ENCODE data around the gene OLFML1. TPM values are rescaled to one million over a fixed set of nuclear protein-coding genes. Genes with fewer than 3 reads are reported as not detected.

Gene OLFML1
- total and polyA plus RNA-seq, 5 experiments from 2014 or later, result 0.15 to 0.22 TPM; not detected in 3

DNA sequence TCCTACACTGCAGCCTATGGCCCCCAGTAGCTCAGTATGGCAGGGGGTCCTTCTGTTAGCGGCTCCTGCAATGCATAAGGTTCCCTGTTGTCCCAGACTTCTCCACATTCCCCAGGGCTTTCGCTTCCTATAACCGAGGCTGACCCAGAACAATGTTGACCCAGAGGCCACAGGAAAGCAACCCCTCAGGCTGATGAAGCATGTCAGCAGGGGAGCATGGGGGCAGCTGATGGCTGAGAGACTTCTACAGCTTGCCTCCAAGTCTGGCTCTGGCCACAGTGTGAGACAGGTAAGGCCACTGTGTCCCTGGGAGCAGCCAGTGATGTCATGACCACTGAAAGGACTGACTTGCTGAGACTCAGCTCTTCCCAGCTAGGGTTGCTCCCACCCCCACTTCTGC lies 15.9 kb downstream of the OLFML1 start:
- Mint-ChIP-seq H3K27me3 (peaks cover 0 to 1% (median 0%) of the 10 kb centered on the region in 5 donors), H3K27ac (no peak overlapping the region)
- ATAC-seq, result no peak

DNA sequence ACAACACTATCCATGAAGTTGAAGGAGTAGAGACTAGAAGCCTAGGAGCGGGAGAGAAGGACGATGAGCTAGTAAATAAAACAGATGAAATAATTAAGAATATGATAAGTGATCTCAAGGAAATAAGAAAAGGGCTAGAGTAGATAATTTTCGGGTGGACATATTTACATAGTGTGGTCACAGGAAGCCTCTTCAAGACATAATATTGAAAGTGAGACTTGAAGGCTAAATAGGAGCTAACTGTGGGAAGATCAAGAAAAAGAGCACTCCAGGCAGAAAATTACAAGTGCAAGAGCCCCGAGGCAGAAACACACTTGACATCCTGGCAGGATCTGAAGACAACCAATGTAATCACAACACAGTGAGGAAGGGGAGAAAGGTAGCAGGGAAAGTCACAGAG lies 16.6 kb downstream of the OLFML1 start:
- ATAC-seq (no peak), DNase-seq (no peak)
- Mint-ChIP-seq H3K4me1 (peaks cover 0 to 19% (median 0%) of the 10 kb centered on the region in 4 donors), H3K4me3 (no peak overlapping the region), H3K27me3 (peaks cover 0 to 1% (median 0%) of the 10 kb centered on the region in 5 donors), H3K27ac (no peak overlapping the region), H3K36me3 (peaks cover 0 to 5% (median 3%) of the 10 kb centered on the region in 3 donors), H3K9me3 (no peaks in the 10 kb centered on the region)
- POLR2A ChIA-PET, result no interaction called here

More for the DNA sequence above, 15.9 kb downstream of the OLFML1 start:
- H3K9me3 Mint-ChIP-seq, result no peaks in the 10 kb centered on the region
- no peak overlapping the region for H3K4me3 Mint-ChIP-seq
- DNase-seq, result no peak
- peaks cover 0 to 23% (median 2%) of the 10 kb centered on the region in 4 donors for H3K4me1 Mint-ChIP-seq
- POLR2A ChIA-PET, result no interaction called here
- peaks cover 0 to 8% (median 7%) of the 10 kb centered on the region in 3 donors for H3K36me3 Mint-ChIP-seq

DNA sequence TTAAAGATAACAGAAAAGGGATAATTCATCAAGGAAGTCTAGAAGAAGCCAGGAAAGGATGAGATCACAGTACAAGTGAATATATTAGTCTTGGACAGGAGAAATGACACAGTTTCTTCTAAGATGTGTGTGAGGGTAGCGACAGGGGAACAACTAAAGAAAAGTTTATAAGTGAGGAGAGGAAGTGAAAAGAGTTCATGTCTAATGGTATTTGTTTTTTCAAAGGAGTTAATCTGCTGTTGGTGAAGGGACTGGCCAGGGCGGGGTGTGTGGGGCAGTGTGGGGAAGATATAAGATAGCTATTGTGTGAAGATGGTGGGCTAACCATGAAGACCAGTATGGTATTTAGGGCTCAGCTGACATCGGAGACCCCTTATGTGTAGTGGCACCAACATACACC lies 20.9 kb downstream of the OLFML1 start:
- H3K36me3 Mint-ChIP-seq, result peaks cover 0 to 5% (median 3%) of the 10 kb centered on the region in 3 donors

DNA sequence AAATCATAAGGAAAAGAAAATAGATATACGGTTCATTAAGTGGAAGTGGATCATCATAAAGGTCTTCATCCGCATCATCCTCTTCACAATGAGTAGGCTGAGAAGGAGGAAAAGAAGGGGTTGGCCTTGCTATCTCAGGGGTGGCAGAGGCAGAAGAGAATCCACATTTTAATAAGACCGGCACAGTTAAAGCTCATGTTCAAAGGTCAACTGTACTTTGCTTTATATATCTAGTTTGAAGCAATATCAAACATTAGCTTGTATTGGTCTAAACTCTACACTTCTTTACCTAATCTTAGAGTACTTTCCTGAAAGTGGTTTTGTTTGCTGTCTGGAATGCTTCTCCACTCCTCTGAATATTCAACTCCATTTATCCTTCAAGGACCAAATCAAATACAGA lies 22.8 kb downstream of the OLFML1 start:
- no peak for ATAC-seq
- peaks cover 6 to 28% (median 23%) of the 10 kb centered on the region in 4 donors for H3K4me1 Mint-ChIP-seq

More for the DNA sequence above, 20.9 kb downstream of the OLFML1 start:
- Mint-ChIP-seq H3K4me1 (peaks cover 3 to 10% (median 5%) of the 10 kb centered on the region in 4 donors), H3K9me3 (no peaks in the 10 kb centered on the region), H3K27ac (no peak overlapping the region), H3K27me3 (peaks cover 0 to 1% (median 0%) of the 10 kb centered on the region in 5 donors), H3K4me3 (no peak overlapping the region)
- DNase-seq (no peak), ATAC-seq (no peak)
- POLR2A ChIA-PET, result no interaction called here

DNA sequence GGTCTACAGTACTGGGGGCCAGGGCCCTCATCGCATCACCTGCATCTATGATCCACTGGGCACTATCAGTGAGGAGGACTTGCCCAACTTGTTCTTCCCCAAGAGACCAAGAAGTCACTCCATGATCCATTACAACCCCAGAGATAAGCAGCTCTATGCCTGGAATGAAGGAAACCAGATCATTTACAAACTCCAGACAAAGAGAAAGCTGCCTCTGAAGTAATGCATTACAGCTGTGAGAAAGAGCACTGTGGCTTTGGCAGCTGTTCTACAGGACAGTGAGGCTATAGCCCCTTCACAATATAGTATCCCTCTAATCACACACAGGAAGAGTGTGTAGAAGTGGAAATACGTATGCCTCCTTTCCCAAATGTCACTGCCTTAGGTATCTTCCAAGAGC lies 24.7 kb downstream of the OLFML1 start:
- H3K4me1 Mint-ChIP-seq, result peaks cover 8 to 35% (median 28%) of the 10 kb centered on the region in 4 donors
- peaks cover 0 to 5% (median 3%) of the 10 kb centered on the region in 3 donors for H3K36me3 Mint-ChIP-seq
- H3K27ac Mint-ChIP-seq, result no peak overlapping the region
- H3K9me3 Mint-ChIP-seq, result no peaks in the 10 kb centered on the region
- DNase-seq, result no peak
- ATAC-seq, result no peak
- no peak overlapping the region for H3K4me3 Mint-ChIP-seq
- peaks cover 0 to 1% (median 0%) of the 10 kb centered on the region in 5 donors for H3K27me3 Mint-ChIP-seq
- POLR2A ChIA-PET, result interaction anchor here (8.7 kb wide), 1 partner anchor 14 kb away, joined by 55 read pairs; no protein-coding TSS in a partner anchor

More for the DNA sequence above, 22.8 kb downstream of the OLFML1 start:
- POLR2A ChIA-PET, result no interaction called here
- Mint-ChIP-seq H3K9me3 (no peaks in the 10 kb centered on the region), H3K27ac (no peak overlapping the region), H3K27me3 (peaks cover 0 to 1% (median 0%) of the 10 kb centered on the region in 5 donors), H3K36me3 (peaks cover 0 to 5% (median 3%) of the 10 kb centered on the region in 3 donors), H3K4me3 (no peak overlapping the region)
- no peak for DNase-seq

DNA sequence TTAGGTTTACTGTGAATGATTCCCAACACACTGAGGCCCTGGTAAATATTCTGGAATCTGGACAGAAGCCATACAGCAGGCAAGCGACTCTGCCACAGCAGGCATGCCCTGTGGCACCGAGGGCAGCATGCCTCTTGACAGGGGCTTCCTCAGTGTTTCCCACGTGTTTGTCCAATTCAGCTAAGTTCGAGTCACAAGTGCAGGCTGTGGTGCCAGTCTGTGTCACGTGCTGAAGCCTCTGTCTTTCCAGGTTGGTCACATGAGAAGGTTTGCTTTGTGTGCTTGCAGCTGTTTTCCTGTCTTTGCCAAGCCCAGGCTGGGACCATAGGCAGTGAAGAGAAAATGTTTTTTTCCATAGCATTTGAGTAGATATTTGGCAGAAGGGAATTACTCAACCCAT lies 26.1 kb downstream of the OLFML1 start:
- DNase-seq (no peak), ATAC-seq (no peak)
- Mint-ChIP-seq H3K4me3 (peak overlapping the region in 7 of 10 donors; percentile 5 to 97 (median 94)), H3K27me3 (peaks cover 0 to 2% (median 0%) of the 10 kb centered on the region in 5 donors), H3K4me1 (peaks cover 17 to 50% (median 42%) of the 10 kb centered on the region in 4 donors), H3K36me3 (no peaks in the 10 kb centered on the region), H3K27ac (peak overlapping the region in 8 of 10 donors; percentile 21 to 99 (median 94)), H3K9me3 (no peaks in the 10 kb centered on the region)
- POLR2A ChIA-PET, result interaction anchor here (1.5 to 8.7 kb wide), 3 partner anchors 12 to 37 kb away, joined by 4 to 55 read pairs (median 6); no protein-coding TSS in a partner anchor

DNA sequence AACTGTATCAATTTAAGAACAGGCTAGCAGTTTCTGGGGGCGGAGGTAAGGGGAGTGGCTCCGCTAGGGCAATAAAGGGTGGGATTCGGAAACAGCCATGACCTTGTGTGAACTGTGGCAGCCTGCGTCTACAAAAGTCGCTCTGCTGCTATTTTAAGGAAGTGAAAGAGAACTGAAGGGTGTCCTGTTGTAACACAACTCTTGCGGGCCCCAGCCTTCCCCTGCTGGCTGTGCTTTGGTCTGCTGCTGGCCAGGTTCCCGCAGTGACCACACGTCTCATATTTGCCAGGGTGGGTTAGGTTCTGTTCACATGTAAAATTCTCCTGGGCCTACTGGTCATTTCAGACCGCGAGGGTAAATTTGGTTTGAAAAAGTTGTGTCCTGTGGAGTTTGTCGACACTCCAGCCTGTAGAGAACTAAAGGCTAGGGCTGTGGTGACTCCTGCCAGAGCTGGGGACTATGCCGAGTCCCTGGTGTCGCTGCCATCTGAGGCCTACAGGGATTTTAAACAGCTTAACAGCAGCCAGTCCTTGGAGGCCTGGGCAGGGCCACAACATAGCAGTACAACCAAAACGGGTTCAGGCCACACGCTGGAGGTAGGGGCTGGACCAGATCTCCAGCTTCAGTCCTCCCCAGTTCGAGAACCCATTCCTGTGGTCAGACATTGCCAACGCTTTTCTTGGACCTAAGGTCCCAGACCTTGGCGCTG lies 27.4 kb downstream of the OLFML1 start:
- peak overlapping the region; percentile 86 to 99 (median 96) for H3K4me3 Mint-ChIP-seq
- H3K27me3 Mint-ChIP-seq, result peaks cover 0 to 2% (median 0%) of the 10 kb centered on the region in 5 donors
- H3K4me1 Mint-ChIP-seq, result peaks cover 25 to 57% (median 53%) of the 10 kb centered on the region in 4 donors
- H3K27ac Mint-ChIP-seq, result peak overlapping the region; percentile 93 to 99 (median 97)
- no peaks in the 10 kb centered on the region for H3K36me3 Mint-ChIP-seq
- POLR2A ChIA-PET, result interaction anchor here (1.0 to 8.7 kb wide), 9 partner anchors 11 to 1169 kb away, joined by 3 to 55 read pairs (median 4); partner anchors contain the start of genes RPL27A and TRIM66
- DNase-seq, result peak; percentile 12 to 79 (median 58)
- H3K9me3 Mint-ChIP-seq, result no peaks in the 10 kb centered on the region
- peak; percentile 38 to 55 for ATAC-seq

DNA sequence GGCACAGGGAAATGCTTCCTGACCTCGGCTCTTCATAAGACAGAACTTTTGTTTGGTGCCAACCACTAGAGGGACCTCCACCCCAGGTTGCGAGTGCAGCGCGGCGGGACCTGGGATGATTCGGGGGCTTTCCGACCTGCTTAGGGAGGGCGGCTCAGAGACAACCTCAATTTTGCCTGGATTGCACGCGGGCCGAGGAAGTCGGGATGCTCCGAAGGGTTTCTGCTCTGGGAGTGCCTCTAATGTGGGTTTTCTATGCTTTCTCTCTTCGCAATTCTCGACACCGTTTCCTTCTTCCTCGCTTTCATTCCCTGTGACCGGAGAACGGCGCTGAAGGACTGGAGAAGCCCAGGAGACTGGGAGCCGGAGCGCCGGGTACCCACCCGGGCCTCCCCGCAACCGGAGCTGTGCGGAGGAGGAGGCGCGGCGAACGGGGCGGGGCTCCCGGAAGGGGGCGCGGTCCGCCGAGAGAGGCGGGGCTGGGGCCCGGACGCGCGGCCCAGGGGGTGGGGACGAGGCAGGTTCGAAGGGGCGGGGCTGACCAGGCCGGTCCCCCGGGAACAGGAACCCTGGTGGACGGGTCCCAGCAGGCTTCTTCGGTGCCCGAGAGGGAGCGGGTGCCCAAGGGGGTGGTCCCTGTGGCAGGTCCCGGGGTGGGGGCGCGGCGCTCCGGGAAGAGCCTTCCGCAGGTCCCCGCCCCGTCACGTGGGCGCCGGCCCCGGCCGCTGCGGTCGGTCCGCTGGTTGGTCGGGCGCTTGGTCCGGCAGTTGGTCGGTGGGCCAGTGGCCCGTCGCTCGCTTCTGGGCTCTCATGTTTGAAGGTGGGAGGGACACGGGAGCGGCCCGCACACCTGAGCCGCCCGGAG lies 28.2 kb downstream of the OLFML1 start, which contains the start of gene PPFIBP2:
PPFIBP2 (plus strand) TSS at position 766 of the 865 bp plus-strand sequence. CDS start 35,477 bp downstream, outside the sequence.
- H3K9me3 Mint-ChIP-seq, result peaks cover 0 to 5% (median 0%) of the 10 kb centered on the region in 9 donors
- peaks cover 28 to 64% (median 58%) of the 10 kb centered on the region in 4 donors for H3K4me1 Mint-ChIP-seq
- DNase-seq, result peak; percentile 73 to 89 (median 84)
- POLR2A ChIA-PET, result interaction anchor here (1.0 to 8.7 kb wide), 9 partner anchors 10 to 1169 kb away, joined by 3 to 55 read pairs (median 4); partner anchors contain the start of genes RPL27A, TAF10 and TRIM66
- peaks cover 0 to 4% (median 0%) of the 10 kb centered on the region in 3 donors for H3K36me3 Mint-ChIP-seq
- peak within 1 kb of the TSS; percentile 86 to 99 (median 96) for H3K4me3 Mint-ChIP-seq
- peak within 1 kb of the TSS; percentile 93 to 99 (median 98) for H3K27ac Mint-ChIP-seq
- H3K27me3 Mint-ChIP-seq, result peaks cover 0 to 2% (median 0%) of the 10 kb centered on the region in 5 donors
- peak; percentile 76 to 77 for ATAC-seq

DNA sequence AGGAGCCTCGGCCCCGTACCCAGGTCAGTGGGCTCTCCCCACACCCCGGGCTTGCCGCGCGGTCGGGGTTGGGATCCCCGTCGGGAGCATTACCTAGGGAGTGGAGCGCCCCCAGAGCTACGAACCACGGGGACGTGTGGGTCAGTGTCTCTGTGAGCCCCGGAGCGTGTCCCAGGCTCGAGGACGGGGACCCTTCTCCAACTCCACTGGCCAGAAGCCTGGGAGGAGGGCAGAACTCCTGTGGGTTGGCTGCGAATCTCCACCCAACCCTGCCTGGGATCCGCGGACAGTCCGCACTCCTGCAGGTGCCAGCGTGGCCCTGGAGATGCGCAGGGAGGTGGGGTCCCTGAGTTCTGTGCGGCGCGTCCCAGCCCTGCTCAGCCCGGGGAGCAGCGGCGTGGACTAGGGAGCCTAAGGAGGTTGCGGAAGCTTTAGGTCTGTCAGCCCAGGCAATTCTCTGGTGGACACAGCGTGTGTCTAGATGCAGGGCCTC lies 28.8 kb downstream of the OLFML1 start:
- ATAC-seq, result peak; percentile 4 to 37
- peak in 3 of 10 donors; percentile 17 to 38 (median 28) for DNase-seq
- Mint-ChIP-seq H3K4me1 (peaks cover 35 to 71% (median 63%) of the 10 kb centered on the region in 4 donors), H3K9me3 (peaks cover 0 to 11% (median 0%) of the 10 kb centered on the region in 9 donors), H3K27ac (peak overlapping the region in 9 of 10 donors; percentile 26 to 98 (median 87)), H3K27me3 (peaks cover 0 to 2% (median 0%) of the 10 kb centered on the region in 5 donors), H3K4me3 (peak overlapping the region; percentile 79 to 99 (median 93)), H3K36me3 (peaks cover 0 to 4% (median 3%) of the 10 kb centered on the region in 3 donors)
- POLR2A ChIA-PET, result interaction anchor here (1.1 to 8.7 kb wide), 8 partner anchors 10 to 1168 kb away, joined by 3 to 55 read pairs (median 6); partner anchors contain the start of genes RPL27A, TAF10 and TRIM66

DNA sequence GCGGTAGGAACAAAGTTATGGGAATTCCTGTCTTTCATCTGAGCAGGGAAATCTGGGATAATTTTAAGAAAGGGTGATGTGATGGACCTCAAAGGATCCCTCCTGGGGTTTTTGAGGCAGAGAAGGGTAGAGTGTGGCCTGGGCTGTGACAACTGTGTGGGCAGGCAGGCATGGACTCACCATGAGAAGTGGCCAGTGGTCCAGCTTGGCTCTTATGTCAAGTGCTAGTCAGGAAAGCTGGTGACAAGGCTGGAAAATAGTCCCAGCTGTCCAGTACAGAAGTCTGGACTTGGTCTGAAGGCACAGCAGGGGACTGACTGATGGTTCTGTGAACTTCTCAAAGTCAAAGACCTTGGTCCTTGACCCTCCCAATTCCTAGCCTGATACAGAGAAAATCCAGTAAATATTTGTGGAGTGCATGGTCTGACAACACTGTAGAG lies 30.2 kb downstream of the OLFML1 start:
- Mint-ChIP-seq H3K4me1 (peaks cover 36 to 74% (median 63%) of the 10 kb centered on the region in 4 donors), H3K27ac (peak overlapping the region in 9 of 10 donors; percentile 87 to 98 (median 94)), H3K9me3 (peaks cover 0 to 11% (median 0%) of the 10 kb centered on the region in 9 donors), H3K36me3 (peaks cover 0 to 4% (median 3%) of the 10 kb centered on the region in 3 donors), H3K4me3 (peak overlapping the region; percentile 13 to 97 (median 84)), H3K27me3 (peaks cover 0 to 2% (median 0%) of the 10 kb centered on the region in 5 donors)
- ATAC-seq (no peak), DNase-seq (no peak)
- POLR2A ChIA-PET, result interaction anchor here (0.5 to 8.7 kb wide), 7 partner anchors 8 to 778 kb away, joined by 3 to 55 read pairs (median 6); no protein-coding TSS in a partner anchor

DNA sequence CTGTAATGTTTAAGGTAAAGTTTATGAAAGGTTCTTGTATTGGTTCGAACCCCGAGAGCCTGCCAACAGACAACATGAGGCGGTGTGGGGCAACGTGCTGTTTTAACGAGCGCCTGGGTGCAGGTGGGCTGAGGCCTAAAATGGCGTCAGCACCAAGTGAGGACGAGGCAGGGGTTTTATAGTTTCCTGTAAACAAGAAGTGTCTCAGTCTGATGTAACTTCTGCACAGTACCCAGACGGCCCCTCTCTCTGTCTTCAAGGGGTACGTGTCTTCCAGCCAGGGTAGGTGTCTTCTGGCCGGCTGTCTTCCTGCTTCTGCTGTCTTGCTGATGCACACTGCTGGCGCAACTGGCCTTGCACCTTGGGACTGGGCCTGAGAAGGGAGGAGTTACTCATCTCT lies 31.2 kb downstream of the OLFML1 start:
- H3K9me3 Mint-ChIP-seq, result peaks cover 0 to 11% (median 0%) of the 10 kb centered on the region in 9 donors
- H3K4me1 Mint-ChIP-seq, result peaks cover 31 to 64% (median 57%) of the 10 kb centered on the region in 4 donors
- peaks cover 0 to 4% (median 3%) of the 10 kb centered on the region in 3 donors for H3K36me3 Mint-ChIP-seq
- POLR2A ChIA-PET, result interaction anchor here (0.7 to 8.7 kb wide), 4 partner anchors 7 to 63 kb away, joined by 3 to 55 read pairs (median 7); no protein-coding TSS in a partner anchor
- H3K27ac Mint-ChIP-seq, result peak overlapping the region in 9 of 10 donors; percentile 87 to 98 (median 94)
- DNase-seq (peak in 6 of 10 donors; percentile 19 to 83 (median 54)), ATAC-seq (peak; percentile 23 to 26)
- peak overlapping the region; percentile 23 to 97 (median 84) for H3K4me3 Mint-ChIP-seq
- peaks cover 0 to 2% (median 0%) of the 10 kb centered on the region in 5 donors for H3K27me3 Mint-ChIP-seq

All from naive thymus-derived CD8-positive, alpha-beta T cell (primary cell).